Rectal smooth muscle tissue (tissue), 1 donor: ENCODE measurements around the gene SGO2.

Experiments used
- H3K27ac ChIP-seq: one replicate; pipeline ENCODE4 v1.7.0; 2013; ENCODE audit warnings: low read depth, low read length, inconsistent platforms
- H3K27me3 ChIP-seq: one replicate; pipeline ENCODE4 v1.7.0; 2013; ENCODE audit warnings: low read length; ENCODE audit not compliant: control insufficient read depth, insufficient read depth
- H3K36me3 ChIP-seq: one replicate; pipeline ENCODE4 v1.7.0; 2013; ENCODE audit warnings: low read length; ENCODE audit not compliant: control insufficient read depth, insufficient read depth
- H3K4me1 ChIP-seq: one replicate; pipeline ENCODE4 v1.7.0; 2013; ENCODE audit warnings: low read length; ENCODE audit not compliant: control insufficient read depth, insufficient read depth
- H3K4me3 ChIP-seq: one replicate; pipeline ENCODE4 v1.7.0; 2013; ENCODE audit warnings: low read length
- H3K9ac ChIP-seq: one replicate; pipeline ENCODE4 v1.7.0; 2013; ENCODE audit warnings: low read length

The SGO2 gene, protein sequence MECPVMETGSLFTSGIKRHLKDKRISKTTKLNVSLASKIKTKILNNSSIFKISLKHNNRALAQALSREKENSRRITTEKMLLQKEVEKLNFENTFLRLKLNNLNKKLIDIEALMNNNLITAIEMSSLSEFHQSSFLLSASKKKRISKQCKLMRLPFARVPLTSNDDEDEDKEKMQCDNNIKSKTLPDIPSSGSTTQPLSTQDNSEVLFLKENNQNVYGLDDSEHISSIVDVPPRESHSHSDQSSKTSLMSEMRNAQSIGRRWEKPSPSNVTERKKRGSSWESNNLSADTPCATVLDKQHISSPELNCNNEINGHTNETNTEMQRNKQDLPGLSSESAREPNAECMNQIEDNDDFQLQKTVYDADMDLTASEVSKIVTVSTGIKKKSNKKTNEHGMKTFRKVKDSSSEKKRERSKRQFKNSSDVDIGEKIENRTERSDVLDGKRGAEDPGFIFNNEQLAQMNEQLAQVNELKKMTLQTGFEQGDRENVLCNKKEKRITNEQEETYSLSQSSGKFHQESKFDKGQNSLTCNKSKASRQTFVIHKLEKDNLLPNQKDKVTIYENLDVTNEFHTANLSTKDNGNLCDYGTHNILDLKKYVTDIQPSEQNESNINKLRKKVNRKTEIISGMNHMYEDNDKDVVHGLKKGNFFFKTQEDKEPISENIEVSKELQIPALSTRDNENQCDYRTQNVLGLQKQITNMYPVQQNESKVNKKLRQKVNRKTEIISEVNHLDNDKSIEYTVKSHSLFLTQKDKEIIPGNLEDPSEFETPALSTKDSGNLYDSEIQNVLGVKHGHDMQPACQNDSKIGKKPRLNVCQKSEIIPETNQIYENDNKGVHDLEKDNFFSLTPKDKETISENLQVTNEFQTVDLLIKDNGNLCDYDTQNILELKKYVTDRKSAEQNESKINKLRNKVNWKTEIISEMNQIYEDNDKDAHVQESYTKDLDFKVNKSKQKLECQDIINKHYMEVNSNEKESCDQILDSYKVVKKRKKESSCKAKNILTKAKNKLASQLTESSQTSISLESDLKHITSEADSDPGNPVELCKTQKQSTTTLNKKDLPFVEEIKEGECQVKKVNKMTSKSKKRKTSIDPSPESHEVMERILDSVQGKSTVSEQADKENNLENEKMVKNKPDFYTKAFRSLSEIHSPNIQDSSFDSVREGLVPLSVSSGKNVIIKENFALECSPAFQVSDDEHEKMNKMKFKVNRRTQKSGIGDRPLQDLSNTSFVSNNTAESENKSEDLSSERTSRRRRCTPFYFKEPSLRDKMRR

DNA sequence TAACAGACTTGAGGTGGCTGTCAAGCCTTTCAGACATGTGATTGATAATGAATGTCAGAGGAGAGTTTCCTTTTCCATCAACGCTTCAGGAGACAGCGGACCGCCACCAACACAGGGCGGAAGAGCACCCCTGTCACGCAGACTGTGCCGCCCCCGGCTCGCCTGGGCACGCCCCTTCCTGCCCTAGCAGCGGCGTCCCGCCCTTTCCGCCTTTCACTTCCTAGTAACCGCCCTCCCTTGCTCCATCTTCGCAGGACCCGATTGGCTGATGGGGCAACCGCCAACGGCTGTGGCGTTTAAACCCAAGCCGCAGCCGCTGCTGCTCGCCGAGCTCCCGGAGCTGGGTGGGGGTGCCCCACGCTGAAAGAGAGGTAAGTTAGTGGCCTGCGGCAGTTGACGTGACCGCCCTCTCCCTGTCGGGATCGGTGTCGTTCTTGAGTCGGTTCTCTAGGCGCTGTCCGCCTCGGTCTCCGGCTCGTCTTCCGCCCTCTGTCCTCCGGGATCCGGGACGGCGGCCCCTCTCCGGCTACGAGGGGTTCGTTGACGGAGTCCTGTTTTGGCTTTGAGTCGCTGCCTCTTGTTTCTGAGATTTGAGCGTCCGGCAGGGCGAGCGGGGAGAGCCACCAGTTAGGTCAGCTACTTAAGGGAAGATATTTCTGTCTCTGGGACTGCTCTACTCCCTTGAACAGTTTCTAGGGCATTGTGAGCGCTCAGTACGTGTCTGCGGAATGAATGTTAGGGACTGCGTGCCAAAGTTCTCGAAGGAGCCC lies at the start of gene SGO2:
Gene SGO2 (plus strand): TSS at position 326 of the 770 bp plus-strand sequence. CDS start 6,769 bp downstream, outside the sequence.
- H3K27me3 ChIP-seq = no peaks in the 10 kb centered on the region
- peak within 1 kb of the TSS; percentile 33 for H3K27ac ChIP-seq
- H3K9ac ChIP-seq = no peak within 1 kb of the TSS
- peak within 1 kb of the TSS; percentile 91 for H3K4me3 ChIP-seq
- peaks cover 4% of the 10 kb centered on the region for H3K4me1 ChIP-seq
- no peaks in the 10 kb centered on the region for H3K36me3 ChIP-seq

DNA sequence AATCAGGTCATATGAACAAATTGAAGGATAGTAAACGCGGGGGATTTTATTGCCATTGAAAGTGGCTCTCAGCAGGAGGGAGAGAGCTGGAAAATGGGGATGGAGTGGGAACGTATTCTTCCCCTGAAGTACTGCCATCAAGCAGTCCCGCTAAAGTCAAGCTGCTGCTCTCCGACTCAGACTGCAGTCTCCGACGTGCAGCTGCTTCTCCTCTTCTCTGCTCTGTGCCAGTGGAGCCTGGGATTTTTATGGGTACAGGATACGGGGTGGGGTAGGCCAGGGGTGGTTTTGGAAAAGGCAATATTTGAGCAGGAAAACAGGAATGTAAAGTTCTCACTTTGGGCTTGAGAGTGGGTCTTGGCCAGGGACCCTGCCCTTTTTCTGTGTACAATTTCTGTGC lies 49.2 kb upstream of the SGO2 start:
- no peak overlapping the region for H3K27ac ChIP-seq
- no peaks in the 10 kb centered on the region for H3K27me3 ChIP-seq
- H3K36me3 ChIP-seq = peaks cover 7% of the 10 kb centered on the region
- H3K4me1 ChIP-seq = no peaks in the 10 kb centered on the region
- H3K4me3 ChIP-seq = no peak overlapping the region
- H3K9ac ChIP-seq = no peak overlapping the region

DNA sequence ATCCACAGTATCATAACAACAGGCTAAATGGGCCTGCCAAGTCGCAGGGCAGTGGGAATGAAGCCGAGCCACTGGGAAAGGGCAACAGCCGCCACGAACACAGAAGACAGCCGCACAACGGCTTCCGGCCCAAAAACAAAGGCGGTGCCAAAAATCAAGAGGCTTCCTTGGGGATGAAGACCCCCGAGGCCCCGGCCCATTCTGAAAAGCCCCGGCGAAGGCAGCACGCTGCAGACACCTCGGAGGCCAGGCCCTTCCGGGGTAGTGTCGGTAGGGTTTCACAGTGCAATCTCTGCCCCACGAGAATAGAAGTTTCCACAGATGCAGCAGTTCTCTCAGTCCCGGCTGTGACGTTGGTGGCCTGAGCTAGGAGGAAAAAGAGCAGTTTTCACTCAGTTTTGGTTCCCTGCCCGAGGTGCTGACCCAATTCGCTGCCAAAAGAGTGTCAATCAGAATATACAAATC lies 48.3 kb upstream of the SGO2 start:
- no peaks in the 10 kb centered on the region for H3K27me3 ChIP-seq
- H3K4me3 ChIP-seq = no peak overlapping the region
- H3K4me1 ChIP-seq = no peaks in the 10 kb centered on the region
- peaks cover 6% of the 10 kb centered on the region for H3K36me3 ChIP-seq
- H3K27ac ChIP-seq = no peak overlapping the region
- H3K9ac ChIP-seq = no peak overlapping the region

DNA sequence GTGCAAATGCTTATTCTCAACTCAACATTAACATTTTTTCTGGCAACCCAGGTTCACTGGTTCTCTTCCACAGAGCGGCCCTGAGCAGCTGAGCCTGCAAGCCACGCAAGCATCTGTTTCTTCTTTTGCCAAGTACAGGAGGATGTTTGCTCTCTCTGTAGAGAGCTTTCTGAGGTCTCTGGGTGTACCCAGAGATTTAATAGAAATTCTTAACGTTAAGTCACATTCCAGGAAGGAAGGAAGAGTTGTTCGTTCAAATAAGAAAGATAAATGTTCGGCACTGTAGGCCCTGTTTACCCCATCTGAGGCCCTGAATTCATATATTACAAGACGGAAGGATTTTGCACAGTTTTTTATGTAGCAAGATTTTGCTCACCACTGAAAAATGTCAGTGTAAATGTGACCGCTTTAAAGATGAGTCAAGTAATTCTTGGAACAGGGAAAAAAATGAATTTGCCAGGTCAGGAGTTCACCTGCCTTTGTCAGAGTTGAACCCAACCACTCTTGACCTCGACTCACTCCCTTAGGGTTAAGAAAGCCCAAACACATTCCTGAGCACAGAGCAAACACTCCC lies 46.2 kb upstream of the SGO2 start:
- H3K27ac ChIP-seq = peak overlapping the region; percentile 69

DNA sequence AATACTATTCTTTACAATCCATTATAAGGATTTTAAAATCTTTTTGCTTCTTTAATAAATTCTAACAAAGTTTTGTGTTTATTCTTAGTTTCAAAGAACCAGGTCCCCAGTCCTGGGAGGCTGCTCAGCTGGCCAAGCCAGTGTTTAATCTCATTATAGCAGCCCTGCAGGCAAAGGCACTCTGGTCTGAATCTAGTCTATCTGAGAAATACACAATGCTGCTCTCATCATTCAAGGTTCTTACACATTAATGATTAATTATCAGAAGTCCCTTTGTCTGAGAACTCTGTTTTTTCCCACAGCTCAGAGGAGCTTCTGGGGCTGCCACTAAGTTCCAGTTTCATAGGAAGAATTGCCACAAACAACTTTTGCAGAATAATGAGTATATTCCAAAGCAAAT lies 43.8 kb upstream of the SGO2 start:
- H3K4me3 ChIP-seq = no peak overlapping the region
- no peak overlapping the region for H3K27ac ChIP-seq
- no peaks in the 10 kb centered on the region for H3K27me3 ChIP-seq
- no peak overlapping the region for H3K9ac ChIP-seq
- H3K36me3 ChIP-seq = no peaks in the 10 kb centered on the region
- H3K4me1 ChIP-seq = no peaks in the 10 kb centered on the region

More for the DNA sequence above, 46.2 kb upstream of the SGO2 start:
- H3K4me1 ChIP-seq = no peaks in the 10 kb centered on the region
- H3K36me3 ChIP-seq = peaks cover 2% of the 10 kb centered on the region
- H3K4me3 ChIP-seq = no peak overlapping the region
- no peak overlapping the region for H3K9ac ChIP-seq
- no peaks in the 10 kb centered on the region for H3K27me3 ChIP-seq

DNA sequence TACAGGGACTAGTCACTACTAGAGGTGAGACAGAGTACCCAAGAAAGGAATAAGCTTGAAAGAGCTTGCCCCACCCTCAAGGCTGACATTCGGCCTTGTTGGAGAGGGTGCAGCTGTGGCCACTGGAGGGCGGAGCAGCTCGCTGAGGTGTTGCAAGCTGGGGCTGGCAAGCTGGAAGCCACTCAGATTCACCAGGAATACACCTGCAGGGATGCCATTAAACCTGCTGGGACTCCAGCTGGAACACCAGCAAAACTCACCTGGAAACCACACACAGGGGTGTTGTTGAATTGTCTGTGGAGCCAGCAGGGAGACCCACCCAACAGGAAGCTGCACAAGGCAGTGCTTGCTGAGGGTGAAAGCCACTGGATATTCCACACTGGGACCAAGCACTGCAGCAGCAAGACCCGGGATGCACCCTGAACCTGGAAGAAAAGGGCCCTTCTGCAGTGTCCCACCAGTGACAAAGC lies 42.2 kb upstream of the SGO2 start:
- Histone ChIP-seq H3K27ac (no peak overlapping the region), H3K27me3 (no peaks in the 10 kb centered on the region), H3K4me3 (no peak overlapping the region), H3K36me3 (no peaks in the 10 kb centered on the region), H3K4me1 (no peaks in the 10 kb centered on the region), H3K9ac (no peak overlapping the region)

DNA sequence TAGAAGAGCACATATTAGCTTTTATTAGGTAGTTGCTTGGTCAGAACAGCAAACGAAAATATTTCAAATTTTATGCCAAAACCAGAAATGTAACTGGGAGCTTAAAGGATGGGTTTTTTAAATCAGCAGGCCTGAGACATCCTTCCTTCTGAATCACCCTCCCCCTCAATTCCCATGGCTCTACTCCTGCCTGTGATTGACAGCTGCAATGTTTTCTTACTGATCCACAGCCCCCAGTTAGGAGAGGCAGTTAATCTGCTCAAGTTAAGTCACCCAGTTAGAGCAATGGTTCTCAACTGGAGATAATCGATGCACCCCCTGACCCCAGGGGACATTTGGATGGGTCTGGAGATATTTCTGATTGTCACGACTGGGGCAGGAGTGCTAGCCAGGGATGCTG lies 41.1 kb upstream of the SGO2 start:
- Histone ChIP-seq H3K27ac (no peak overlapping the region), H3K4me3 (no peak overlapping the region), H3K9ac (no peak overlapping the region), H3K4me1 (no peaks in the 10 kb centered on the region), H3K27me3 (no peaks in the 10 kb centered on the region), H3K36me3 (peaks cover 2% of the 10 kb centered on the region)

DNA sequence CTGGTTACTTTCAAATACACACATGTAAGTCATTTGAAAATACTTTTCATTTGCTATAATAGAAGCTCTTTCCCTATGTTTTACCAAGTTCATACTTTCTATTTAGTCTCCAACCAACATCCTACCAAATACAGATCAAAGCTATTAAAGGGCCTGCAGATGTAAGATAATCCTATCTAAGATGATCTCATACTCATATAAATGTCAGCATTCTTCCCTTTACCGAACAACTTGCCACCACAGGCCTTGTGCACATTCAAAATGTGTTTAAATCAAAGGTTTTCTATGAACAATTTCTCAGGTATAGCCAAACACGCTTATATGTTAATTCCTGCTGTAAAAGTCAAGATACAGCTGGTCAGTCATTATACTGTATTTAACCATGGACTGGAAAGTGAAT lies 39.5 kb upstream of the SGO2 start:
- H3K27ac ChIP-seq = no peak overlapping the region
- H3K27me3 ChIP-seq = no peaks in the 10 kb centered on the region
- no peak overlapping the region for H3K4me3 ChIP-seq
- H3K4me1 ChIP-seq = no peaks in the 10 kb centered on the region
- no peak overlapping the region for H3K9ac ChIP-seq
- peaks cover 7% of the 10 kb centered on the region for H3K36me3 ChIP-seq

DNA sequence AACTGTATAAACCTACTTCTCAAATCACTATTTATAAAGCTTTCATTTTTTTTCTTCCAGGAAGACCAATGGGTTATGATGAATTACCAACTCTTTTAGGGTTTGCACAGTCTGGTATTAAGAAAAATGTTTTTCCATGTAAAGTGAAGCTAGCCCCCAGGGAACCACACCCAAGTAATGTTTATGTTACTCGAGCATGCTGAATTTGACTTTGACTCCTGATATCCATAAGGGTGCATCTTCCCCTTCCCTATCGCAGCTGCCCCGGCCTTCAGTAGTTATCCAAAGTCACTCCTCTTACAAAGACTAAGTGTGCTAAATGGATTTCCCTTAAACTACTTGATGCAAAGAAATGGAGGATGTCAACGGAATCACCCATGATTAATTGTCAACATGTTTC lies 37.8 kb upstream of the SGO2 start:
- peaks cover 13% of the 10 kb centered on the region for H3K36me3 ChIP-seq
- no peaks in the 10 kb centered on the region for H3K27me3 ChIP-seq
- H3K4me3 ChIP-seq = no peak overlapping the region
- no peak overlapping the region for H3K9ac ChIP-seq
- H3K4me1 ChIP-seq = no peaks in the 10 kb centered on the region
- H3K27ac ChIP-seq = no peak overlapping the region

DNA sequence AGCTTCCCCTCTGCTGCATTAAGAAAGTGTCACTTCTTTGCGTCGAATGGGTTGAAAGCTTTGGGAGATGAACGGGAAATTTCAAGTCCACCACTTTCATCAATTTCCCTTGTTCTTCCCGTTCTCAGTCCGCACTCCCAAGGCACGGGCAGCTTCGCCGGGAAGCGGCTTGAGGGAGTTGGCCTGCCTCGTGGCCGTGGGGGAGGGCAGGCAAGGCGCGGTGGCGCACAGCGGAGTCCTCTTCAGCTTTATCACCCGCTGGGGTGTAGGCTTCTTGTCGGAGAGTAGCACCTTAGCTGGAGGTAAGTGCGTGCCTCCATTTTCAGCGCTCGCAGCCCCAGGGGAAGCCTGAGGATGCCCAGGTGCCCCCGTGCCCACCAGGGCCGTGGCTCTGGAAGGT lies 36.0 kb upstream of the SGO2 start:
- no peaks in the 10 kb centered on the region for H3K27me3 ChIP-seq
- H3K9ac ChIP-seq = no peak overlapping the region
- peaks cover 15% of the 10 kb centered on the region for H3K36me3 ChIP-seq
- H3K27ac ChIP-seq = no peak overlapping the region
- H3K4me3 ChIP-seq = no peak overlapping the region
- H3K4me1 ChIP-seq = no peaks in the 10 kb centered on the region

DNA sequence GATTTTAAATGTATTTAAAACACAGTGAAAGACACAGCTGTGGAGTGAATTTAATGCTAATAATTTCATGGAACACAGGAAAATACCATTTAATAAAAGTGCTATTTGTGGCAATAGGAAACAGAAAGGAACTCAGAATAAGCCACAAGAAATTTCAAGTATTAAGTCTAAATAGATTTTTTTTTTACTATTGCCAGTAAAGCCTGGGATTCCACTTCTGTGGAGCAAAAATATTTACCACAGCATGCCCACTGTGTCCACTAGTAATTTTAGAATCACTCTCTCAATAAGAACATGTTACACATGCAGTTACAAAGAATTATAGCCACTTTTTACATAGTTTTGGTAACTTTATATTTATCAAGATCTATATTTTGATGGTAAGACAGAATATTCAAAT lies 33.4 kb upstream of the SGO2 start:
- Histone ChIP-seq H3K4me1 (no peaks in the 10 kb centered on the region), H3K27ac (no peak overlapping the region), H3K9ac (no peak overlapping the region), H3K4me3 (no peak overlapping the region), H3K36me3 (peaks cover 17% of the 10 kb centered on the region), H3K27me3 (no peaks in the 10 kb centered on the region)
